Smooth muscle cell of the pulmonary artery (primary cell): ENCODE results near the gene STAC. TPM values are rescaled to one million over a fixed set of nuclear protein-coding genes. Genes with fewer than 3 reads are reported as not detected.

ENCODE experiments used
- total RNA-seq: library from RNA; depleted of rRNA; stranded (reverse); fragments of >200 nt; gene quantifications from 2 replicates; pipeline ENCODE4 v1.2.3, GENCODE V29; 2014

STAC gene, protein sequence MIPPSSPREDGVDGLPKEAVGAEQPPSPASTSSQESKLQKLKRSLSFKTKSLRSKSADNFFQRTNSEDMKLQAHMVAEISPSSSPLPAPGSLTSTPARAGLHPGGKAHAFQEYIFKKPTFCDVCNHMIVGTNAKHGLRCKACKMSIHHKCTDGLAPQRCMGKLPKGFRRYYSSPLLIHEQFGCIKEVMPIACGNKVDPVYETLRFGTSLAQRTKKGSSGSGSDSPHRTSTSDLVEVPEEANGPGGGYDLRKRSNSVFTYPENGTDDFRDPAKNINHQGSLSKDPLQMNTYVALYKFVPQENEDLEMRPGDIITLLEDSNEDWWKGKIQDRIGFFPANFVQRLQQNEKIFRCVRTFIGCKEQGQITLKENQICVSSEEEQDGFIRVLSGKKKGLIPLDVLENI
- total RNA-seq, result 23.2 and 28.2 TPM in 2 replicates

GRCh38 chr3:36380221-36381031 lies at the start of gene STAC:
STAC (plus strand) TSS chr3:36380504; CDS start chr3:36380644, 140 bp downstream.

